SK-N-MC (cell line): Measurements from ENCODE around the gene PLA2G12B.

ENCODE experiments used
- EZH2 ChIP-seq: fragments of 200-600 bp; sonication (generic); IDR thresholded peaks from one replicate; pipeline ENCODE4 v1.6.1; 2017; ENCODE audit warnings: antibody characterized with exemption
- FOXP2 ChIP-seq: optimal IDR thresholded peaks from 2 replicates; pipeline ENCODE3; 2011; ENCODE audit warnings: mild to moderate bottlenecking, moderate library complexity; ENCODE audit not compliant: insufficient read depth; ENCODE audit errors: extremely low read length, control extremely low read depth
- POLR2AphosphoS5 ChIP-seq: IDR thresholded peaks from 2 replicates; pipeline ENCODE4 v1.6.1; 2012; ENCODE audit warnings: mild to moderate bottlenecking, low read depth, low read length, borderline replicate concordance

DNA sequence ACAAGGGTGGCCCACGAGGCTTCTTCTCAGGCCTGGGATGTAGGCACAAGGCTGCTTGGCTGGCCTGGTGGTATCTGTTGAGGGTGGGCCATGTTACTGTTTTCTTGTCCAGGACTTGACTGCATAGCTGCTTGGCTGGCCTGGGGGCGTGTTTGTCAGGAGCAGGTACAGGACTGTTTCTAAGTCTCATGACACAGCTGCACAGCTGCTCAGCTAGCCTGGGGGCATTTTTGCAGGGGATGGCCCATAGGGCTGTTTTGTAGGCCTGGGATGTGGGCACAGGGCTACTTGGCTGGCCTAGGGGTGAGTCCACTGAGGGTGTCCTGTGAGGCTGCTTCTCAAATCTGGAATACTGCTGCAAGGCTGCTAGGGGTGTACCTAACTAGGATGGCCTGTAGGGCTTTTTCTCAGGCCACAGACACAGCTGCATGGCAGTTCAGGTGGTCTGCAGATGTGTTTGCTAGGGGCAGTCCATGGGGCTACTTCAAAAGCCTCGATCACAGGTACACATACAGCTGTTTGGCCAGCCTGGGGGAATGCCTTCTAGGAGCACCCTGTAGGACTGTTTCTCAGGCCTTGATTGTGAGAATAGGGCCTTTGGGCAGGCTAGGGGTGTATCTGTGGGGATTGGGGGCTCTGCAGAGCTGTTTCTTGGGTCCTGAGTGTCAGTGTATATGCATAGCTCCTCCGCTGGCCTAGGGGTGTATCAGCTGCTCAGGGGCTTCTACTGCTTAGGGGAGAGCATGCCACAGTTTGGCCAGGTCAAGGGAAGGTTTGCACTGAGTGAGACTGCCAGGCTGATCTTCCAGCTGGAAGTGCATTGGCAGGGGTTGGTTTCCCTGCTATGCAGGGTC is 26.6 kb upstream of the PLA2G12B start:
- TF ChIP-seq EZH2, result no peak
- no peak for TF ChIP-seq POLR2AphosphoS5
- TF ChIP-seq FOXP2, result no peak
